Measurements from ENCODE around the gene UBAP2L. TPM values are rescaled to one million over a fixed set of nuclear protein-coding genes. Genes with fewer than 3 reads are reported as not detected.

The UBAP2L gene
- total and polyA plus RNA-seq, 9 donors, result 45.5 to 172 (median 133) TPM

DNA sequence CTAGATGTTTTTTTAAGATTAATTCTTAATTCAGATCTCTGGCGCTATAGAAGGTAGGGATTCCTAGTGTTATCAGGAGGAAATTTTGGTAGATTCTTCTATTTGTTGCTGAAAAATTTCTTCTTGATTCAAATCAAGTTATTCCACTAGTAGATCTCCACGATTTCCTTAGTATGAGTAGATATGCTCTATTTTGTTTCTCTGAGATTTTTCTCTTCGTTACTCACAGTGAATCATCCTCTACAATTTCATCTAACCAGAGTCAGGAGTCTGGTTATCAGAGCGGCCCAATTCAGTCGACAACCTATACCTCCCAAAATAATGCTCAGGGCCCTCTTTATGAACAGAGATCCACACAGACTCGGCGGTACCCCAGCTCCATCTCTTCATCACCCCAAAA, 32.9 kb downstream of the UBAP2L start:
- intact Hi-C loops (cut with DNase I), result no loop called here

GRCh38 chr1:154256686-154257085, 35.9 kb downstream of the UBAP2L start:
- TF ChIP-seq, protein P1, sequence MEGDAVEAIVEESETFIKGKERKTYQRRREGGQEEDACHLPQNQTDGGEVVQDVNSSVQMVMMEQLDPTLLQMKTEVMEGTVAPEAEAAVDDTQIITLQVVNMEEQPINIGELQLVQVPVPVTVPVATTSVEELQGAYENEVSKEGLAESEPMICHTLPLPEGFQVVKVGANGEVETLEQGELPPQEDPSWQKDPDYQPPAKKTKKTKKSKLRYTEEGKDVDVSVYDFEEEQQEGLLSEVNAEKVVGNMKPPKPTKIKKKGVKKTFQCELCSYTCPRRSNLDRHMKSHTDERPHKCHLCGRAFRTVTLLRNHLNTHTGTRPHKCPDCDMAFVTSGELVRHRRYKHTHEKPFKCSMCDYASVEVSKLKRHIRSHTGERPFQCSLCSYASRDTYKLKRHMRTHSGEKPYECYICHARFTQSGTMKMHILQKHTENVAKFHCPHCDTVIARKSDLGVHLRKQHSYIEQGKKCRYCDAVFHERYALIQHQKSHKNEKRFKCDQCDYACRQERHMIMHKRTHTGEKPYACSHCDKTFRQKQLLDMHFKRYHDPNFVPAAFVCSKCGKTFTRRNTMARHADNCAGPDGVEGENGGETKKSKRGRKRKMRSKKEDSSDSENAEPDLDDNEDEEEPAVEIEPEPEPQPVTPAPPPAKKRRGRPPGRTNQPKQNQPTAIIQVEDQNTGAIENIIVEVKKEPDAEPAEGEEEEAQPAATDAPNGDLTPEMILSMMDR (IDR thresholded peaks at IDR 0.05), result no peak
- TF ChIP-seq POLR2A (IDR thresholded peaks at IDR 0.05) (no peak), EP300 (IDR thresholded peaks at IDR 0.05) (no peak)
- Histone ChIP-seq H3K4me3 (no peak overlapping the region), H3K36me3 (no peaks in the 10 kb centered on the region)

More for the DNA sequence above, 32.9 kb downstream of the UBAP2L start:
- Histone ChIP-seq H3K27me3 (no peaks in the 10 kb centered on the region), H3K36me3 (no peaks in the 10 kb centered on the region), H3K4me1 (ENCODE audit: insufficient read depth) (no peaks in the 10 kb centered on the region), H3K27ac (no peak overlapping the region), H3K4me3 (no peak overlapping the region), H3K9me3 (no peaks in the 10 kb centered on the region)
- WGBS, 3 donors, result 87 to 93% (median 89%) methylated on average over 7 of the region's 7 CpGs
- TF ChIP-seq EP300 (IDR thresholded peaks at IDR 0.05), result no peak
- TF ChIP-seq, protein P1 (IDR thresholded peaks at IDR 0.05), result no peak
- no peak for TF ChIP-seq POLR2A (IDR thresholded peaks at IDR 0.05)
- DNase-seq, result no peak

DNA sequence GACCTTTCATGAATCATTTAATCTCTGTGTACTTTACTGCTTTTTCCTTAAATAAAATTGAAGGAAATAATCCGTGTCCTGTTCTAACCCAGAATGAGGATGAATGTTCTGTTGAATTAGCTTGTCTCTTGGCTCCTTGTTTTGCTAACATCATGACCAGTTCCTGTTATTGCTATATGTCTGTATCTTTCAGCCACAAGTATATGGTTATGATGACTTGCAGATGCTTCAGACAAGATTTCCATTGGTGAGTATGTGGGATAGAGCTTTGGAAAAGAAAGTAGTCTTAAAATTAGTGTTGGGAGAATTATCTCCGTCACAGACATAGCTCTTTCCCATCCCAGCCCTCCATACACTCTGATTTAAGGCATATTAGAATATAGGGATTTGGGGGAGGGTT, 38.0 kb downstream of the UBAP2L start:
- no peak for DNase-seq
- intact Hi-C loops (cut with DNase I), result no loop called here
- H3K27ac ChIP-seq, result no peak overlapping the region
- no peaks in the 10 kb centered on the region for H3K9me3 ChIP-seq
- WGBS, 3 donors, result 90 to 95% (median 92%) methylated on average over 2 of the region's 2 CpGs
- no peak for TF ChIP-seq POLR2A (IDR thresholded peaks at IDR 0.05)
- TF ChIP-seq, protein P1 (IDR thresholded peaks at IDR 0.05), result no peak
- no peak for TF ChIP-seq EP300 (IDR thresholded peaks at IDR 0.05)
- H3K4me3 ChIP-seq, result no peak overlapping the region
- no peaks in the 10 kb centered on the region for H3K27me3 ChIP-seq
- H3K4me1 ChIP-seq (ENCODE audit: insufficient read depth), result no peaks in the 10 kb centered on the region
- H3K36me3 ChIP-seq, result no peaks in the 10 kb centered on the region

More at GRCh38 chr1:154256686-154257085, 35.9 kb downstream of the UBAP2L start:
- Histone ChIP-seq H3K27ac (no peak overlapping the region), H3K27me3 (no peaks in the 10 kb centered on the region), H3K4me1 (ENCODE audit: insufficient read depth) (no peaks in the 10 kb centered on the region), H3K9me3 (no peaks in the 10 kb centered on the region)
- no peak for DNase-seq
- intact Hi-C loops (cut with DNase I), result loop anchor here in 1 of 4 donors (2.0 kb wide), 1 partner anchor 20 kb away; no protein-coding TSS in a partner anchor

DNA sequence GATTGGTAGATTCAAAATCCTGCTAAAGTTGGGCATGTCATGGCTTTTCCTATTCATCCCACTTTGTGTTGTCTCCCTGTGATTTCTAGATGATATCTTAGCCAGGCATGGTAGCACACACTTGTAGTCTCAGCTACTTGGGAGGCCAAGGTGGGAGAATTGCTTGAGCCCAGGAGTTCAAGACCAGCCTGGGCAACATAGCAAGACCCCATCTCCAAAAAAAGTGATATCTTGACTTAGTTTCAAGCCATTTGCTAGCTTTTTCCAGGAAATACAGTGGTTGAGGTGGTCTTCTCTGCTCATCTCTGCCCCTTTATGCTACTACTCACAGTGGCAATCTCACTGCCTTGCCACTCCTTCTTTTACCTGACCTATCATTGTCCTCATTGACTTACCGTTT, 39.4 kb downstream of the UBAP2L start:
- WGBS, 3 donors, result 60 to 86% (median 73%) methylated on average over 1 of the region's 1 CpG
- Histone ChIP-seq H3K27ac (no peak overlapping the region), H3K27me3 (no peaks in the 10 kb centered on the region), H3K9me3 (no peaks in the 10 kb centered on the region), H3K36me3 (no peaks in the 10 kb centered on the region), H3K4me3 (no peak overlapping the region), H3K4me1 (ENCODE audit: insufficient read depth) (no peaks in the 10 kb centered on the region)
- no peak for DNase-seq
- intact Hi-C loops (cut with DNase I), result no loop called here
- no peak for TF ChIP-seq EP300 (IDR thresholded peaks at IDR 0.05)
- TF ChIP-seq, protein P1 (IDR thresholded peaks at IDR 0.05), result no peak
- no peak for TF ChIP-seq POLR2A (IDR thresholded peaks at IDR 0.05)
